ENCODE measurements around the gene GNPAT. TPM values are rescaled to one million over a fixed set of nuclear protein-coding genes. Genes with fewer than 3 reads are reported as not detected.

The GNPAT gene
- polyA plus RNA-seq, 3 donors, result 64.2 to 67.6 (median 65.6) TPM

DNA sequence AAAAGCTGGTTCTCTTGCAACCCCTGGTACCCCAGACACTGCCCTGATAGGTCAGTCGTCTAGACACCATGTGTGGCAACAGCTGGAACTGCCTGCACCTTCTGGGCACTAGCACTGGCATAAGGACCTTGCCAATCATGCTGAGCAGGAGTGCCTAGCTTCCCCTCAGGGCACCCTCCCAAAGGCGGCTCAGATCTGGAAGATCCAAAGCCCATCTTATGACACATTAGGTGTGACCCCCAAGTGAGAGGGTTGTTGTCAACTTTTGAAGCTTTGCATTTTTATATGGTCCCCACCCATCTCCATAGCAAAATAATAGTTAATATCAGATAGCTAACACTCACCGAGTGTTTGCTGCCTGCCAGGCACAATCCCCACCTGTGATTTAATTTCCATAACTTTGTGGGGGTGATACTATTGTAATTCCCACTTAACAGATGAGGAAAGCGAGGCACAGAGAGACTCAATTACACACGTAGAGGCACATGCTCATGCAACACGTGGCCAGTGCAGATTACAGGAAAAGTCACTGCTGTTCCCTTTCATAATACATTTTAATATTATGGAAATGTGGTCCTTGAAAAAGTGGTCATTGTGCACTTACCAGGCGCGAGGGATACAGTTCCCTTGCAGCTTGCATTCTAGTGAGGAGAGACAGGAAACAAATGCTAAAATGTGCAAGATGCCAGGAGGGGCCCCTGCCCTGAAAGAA, 70.9 kb downstream of the GNPAT start:
- DNase-seq, result no peak

- no peak for DNase-seq
Observed at GRCh38 chr1:231312432-231312788, 71.4 kb downstream of the GNPAT start.

DNA sequence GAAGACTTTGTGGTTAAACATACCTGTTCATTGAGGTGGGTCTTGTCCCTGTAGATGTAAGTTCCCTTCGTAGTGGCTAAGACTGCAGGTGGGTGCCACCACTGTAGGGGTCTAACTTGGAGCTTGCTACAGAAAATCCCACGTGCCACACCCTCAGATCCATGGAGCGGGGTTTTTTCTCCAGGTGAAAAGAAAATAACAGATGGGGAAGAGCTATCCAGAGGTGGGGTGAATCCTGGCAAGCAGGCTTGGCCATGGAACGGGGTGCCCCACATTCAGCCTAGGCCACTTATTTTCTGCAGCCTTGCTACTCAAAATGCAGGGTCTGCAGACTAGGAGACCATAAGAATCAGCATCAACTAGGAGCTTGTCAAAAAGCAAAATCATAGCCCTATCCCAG, 72.6 kb downstream of the GNPAT start:
- no peak for DNase-seq

- DNase-seq, result no peak
Observed at GRCh38 chr1:231315887-231316286, 74.9 kb downstream of the GNPAT start.

DNA sequence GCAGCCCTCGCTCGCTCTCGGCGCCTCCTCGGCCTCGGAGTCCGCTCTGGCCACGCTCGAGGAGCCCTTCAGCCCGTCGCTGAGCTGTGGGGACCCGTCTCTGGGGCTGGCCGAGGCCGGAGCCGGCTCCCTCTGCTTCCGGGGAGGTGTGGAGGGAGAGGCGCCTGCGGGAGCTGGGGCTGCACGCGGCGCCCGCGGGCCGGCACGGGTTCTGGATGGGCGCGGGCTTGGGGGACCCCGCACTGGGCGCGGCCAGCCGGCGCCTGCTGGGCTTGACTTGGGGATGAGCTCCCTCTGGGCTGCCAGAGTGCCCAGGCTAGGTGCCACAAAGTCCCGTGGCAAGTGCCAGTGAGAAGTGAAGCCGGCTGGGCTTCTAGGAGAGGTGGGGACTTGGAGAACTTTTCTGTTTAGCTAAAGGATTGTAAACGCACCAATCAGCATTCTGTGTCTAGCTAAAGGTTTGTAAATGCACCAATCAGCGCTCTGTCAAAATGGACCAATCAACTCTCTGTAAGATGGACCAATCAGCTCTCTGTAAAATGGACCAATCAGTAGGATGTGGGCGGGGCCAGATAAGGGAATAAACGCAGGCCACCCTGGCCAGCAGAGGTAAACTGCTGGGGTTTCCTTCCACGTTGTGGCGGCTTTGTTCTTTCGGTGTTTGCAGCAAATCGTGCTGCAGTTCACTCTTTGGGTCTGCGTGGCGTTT, 76.4 kb downstream of the GNPAT start:
- no peak for DNase-seq

DNA sequence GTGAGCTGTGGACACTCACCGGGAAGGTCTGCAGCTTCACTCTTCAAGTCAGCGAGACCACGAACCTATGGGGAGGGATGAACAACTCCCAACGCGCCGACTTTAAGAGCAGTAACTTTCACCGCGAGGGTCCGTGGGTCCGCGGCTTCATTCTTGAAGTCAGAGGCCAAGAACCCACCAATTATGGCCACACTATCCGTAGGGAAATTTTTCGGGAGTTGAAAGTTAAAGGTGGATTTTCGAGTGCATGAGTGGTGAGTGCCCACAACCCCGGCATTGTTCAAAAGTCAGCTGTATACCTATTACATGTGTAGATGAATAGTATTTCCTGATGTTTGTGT, 77.0 kb downstream of the GNPAT start:
- no peak for DNase-seq

DNA sequence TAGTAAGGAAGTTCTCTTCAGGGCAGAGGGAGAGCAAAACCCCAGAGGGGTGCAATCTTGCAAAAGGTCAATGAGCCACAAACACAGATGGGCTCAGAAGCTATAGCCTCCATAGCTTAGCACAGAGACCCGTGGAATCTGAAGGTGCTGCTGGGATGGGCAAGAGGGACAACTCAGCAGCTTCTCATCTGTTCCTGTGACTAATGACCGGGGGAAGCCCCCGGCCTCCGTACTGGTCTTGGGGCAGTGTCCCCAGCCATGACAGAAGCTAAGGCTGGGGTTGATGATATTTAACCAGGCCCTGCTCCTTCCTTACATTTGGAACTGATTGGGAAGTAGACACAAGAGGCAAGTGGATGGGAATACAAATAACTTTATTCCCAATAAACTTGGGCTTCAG, 77.6 kb downstream of the GNPAT start:
- DNase-seq, result no peak

DNA sequence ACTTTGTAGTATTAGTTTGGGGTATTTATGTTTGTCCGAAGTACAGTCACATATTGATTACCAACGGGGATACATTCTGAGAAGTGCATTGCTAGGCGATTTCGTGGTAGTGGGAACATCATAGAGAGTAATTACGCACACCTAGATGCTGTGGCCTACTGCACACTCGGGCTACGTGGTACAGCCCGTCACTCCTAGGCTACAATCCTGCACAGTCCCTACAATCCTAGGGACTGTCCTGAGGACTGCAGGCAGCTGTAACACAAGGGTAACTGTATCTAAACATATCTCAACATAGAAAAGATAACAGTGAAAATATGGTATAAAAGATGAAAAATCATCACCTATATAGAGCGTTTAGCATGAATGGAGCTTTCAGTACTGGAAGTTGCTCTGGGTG, 78.1 kb downstream of the GNPAT start:
- no peak for DNase-seq

- no peak for DNase-seq
Observed at GRCh38 chr1:231322880-231323530, 82.0 kb downstream of the GNPAT start.

GRCh38 chr1:231324660-231325059, 83.6 kb downstream of the GNPAT start:
- DNase-seq, result no peak

DNA sequence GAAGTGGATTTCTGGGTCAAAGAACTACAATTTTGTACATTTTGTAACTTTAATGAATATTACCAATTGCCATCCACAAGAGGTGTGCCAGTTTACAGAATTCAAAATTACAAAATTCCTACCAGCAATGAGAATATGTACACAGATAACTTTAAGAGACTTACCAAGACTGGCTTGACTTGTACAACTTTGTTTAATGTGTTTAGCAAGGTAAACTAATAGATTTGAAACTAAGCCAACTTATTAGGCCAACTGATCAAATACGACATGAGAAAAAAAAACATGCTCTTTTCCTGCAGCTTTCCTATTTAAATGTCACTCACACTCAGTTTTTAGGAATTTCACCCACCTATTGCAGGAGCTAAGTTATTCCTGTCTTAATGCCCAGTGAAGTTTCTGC, 85.2 kb downstream of the GNPAT start:
- DNase-seq, result no peak

Other genes starting within 250 kb of the GNPAT start
- gene FAM89A, start 201.0 kb upstream of the GNPAT start, polyA plus RNA-seq (ENCODE audit: insufficient read length in 3 of 3), result 10 to 100 TPM; 13.3 to 16.8 (median 16.0) TPM
- gene TRIM67, start 79.2 kb upstream of the GNPAT start, polyA plus RNA-seq (ENCODE audit: insufficient read length in 3 of 3), result under 1 TPM; 0.08 to 0.11 (median 0.10) TPM
- gene EXOC8, start 96.6 kb downstream of the GNPAT start, polyA plus RNA-seq (ENCODE audit: insufficient read length in 3 of 3), result 10 to 100 TPM; 10.6 to 12.1 (median 11.8) TPM
- 10 to 100 TPM; 12.1 to 13.8 (median 13.1) TPM for gene SPRTN, start 97.1 kb downstream of the GNPAT start, polyA plus RNA-seq (ENCODE audit: insufficient read length in 3 of 3)
- gene EGLN1, start 181.1 kb downstream of the GNPAT start, polyA plus RNA-seq (ENCODE audit: insufficient read length in 3 of 3), result 10 to 100 TPM; 37.8 to 43.6 (median 38.9) TPM

All from renal pelvis (tissue), 4 donors.